ENCODE measurements around the gene GPR52.

GRCh38 chr1:174414203-174414602, 33.6 kb upstream of the GPR52 start:
- no peak for TF ChIP-seq CTCF (IDR thresholded peaks at IDR 0.05)
- no peak for TF ChIP-seq POLR2A (IDR thresholded peaks at IDR 0.05)
